Right lobe of liver (tissue), 4 donors: ENCODE measurements around the gene PNPO.

Experiments used
- CTCF ChIP-seq, 4 donors: fragments of 200-600 bp in 3 of 4; fragments of 450-650 bp in 1 of 4; IDR thresholded peaks; one replicate each; pipeline versions ENCODE4 v1.5.1 to v1.8.0; 2016 to 2022; ENCODE audit warnings: antibody characterized with exemption in 4 of 4, mild to moderate bottlenecking in 2 of 4
- POLR2A ChIP-seq: fragments of 450-650 bp; IDR thresholded peaks from one replicate; pipeline ENCODE4 v1.6.1; 2017; ENCODE audit warnings: antibody characterized with exemption, mild to moderate bottlenecking
- donor health status: DM: no; HTN: no; CAD: no.
- donor health status: DM: no; HTN: no; CAD: no.
- donor health status: DM: no; HTN: yes; CAD: no.

DNA sequence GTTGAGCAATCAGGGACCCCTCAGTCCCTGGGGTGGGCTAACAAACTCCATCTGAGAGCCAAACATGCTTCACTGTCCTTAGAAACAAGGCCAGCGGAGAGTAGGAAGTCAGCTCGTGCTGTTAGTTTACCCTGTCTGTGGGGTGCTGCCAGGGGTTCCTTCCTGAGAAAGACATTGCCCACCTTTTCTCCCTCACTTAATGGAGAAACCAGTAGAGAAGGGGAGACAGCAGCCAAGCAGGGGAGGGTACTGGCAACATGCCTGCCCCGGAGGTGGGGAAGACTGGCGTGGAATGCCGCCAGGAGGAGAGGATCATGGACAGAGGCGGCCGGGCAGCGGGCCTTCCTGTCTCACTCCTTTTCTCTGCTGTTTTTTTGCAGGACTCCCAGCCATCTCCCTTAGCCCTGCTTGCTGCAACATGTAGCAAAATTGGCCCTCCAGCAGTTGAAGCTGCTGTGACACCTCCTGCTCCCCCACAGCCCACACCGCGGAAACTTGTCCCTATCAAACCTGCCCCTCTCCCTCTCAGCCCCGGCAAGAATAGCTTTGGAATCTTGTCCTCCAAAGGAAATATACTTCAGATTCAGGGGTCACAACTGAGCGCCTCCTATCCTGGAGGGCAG is 25.5 kb upstream of the PNPO start:
- TF ChIP-seq CTCF (IDR thresholded peaks at IDR 0.05): no peak
- no peak for TF ChIP-seq POLR2A
